ENCODE data around the gene HSCB. TPM values are rescaled to one million over a fixed set of nuclear protein-coding genes. Genes with fewer than 3 reads are reported as not detected.

HSCB gene
- total RNA-seq, 1 experiment from 2014 or later = 21.2 TPM

- H3K4me1 ChIP-seq (ENCODE audit: insufficient read depth, low read length) = no peaks in the 10 kb centered on the region; the same call in 1 of the 2 replicates
- no peaks in the 10 kb centered on the region for H3K79me1 ChIP-seq (ENCODE audit: insufficient read depth, low read depth, low read length, poor library complexity, severe bottlenecking)
- Mint-ChIP-seq H3K27ac (no peak overlapping the region), H3K4me3 (no peak overlapping the region), H3K4me1 (peaks cover 5 to 6% of the 10 kb centered on the region in 2 experiments; a peak in 3 of 4 replicates), H3K36me3 (ENCODE audit: insufficient read depth in 1 of 3, low read depth in 3 of 3) (peaks cover 0 to 1% (median 0%) of the 10 kb centered on the region in 3 experiments; a peak in 3 of 7 replicates), H3K9me3 (peaks cover 3 to 9% of the 10 kb centered on the region in 2 experiments), H3K27me3 (ENCODE audit: low read depth) (no peaks in the 10 kb centered on the region; the same call in 1 of the 2 replicates)
- H3K56ac ChIP-seq (ENCODE audit: insufficient read length, low read depth, low read length) = no peak overlapping the region
- no peak overlapping the region for H3K4ac ChIP-seq (ENCODE audit: low read depth, low read length)
- no peak overlapping the region for H2BK120ac ChIP-seq (ENCODE audit: low read depth, low read length, poor library complexity, severe bottlenecking)
- no peak overlapping the region for H2BK5ac ChIP-seq (ENCODE audit: insufficient read length, low read length)
- H3K18ac ChIP-seq (ENCODE audit: insufficient read length, low read depth, low read length) = no peak overlapping the region
- no peak overlapping the region for H3K27ac ChIP-seq (ENCODE audit: insufficient read length, low read depth, low read length)
- H2AK5ac ChIP-seq (ENCODE audit: insufficient read length, low read length) = no peak overlapping the region
- no peaks in the 10 kb centered on the region for H3K9me3 ChIP-seq (ENCODE audit: control insufficient read depth, low read depth, low read length)
- no CpG with 5 or more reads among the region's 3 CpGs for WGBS (ENCODE audit: extremely low coverage, insufficient read length, low lambda C conversion rate)
- no peak overlapping the region for H4K91ac ChIP-seq (ENCODE audit: insufficient read length, low read depth, low read length)
- H4K8ac ChIP-seq (replicated peaks; ENCODE audit: insufficient read length, low read depth, low read length) = no peak overlapping the region
- no peak overlapping the region for H3K14ac ChIP-seq (ENCODE audit: insufficient read depth, low read length)
- H3K79me2 ChIP-seq (ENCODE audit: insufficient read depth, low read length) = no peaks in the 10 kb centered on the region
- H2BK15ac ChIP-seq (ENCODE audit: low read depth, low read length) = no peak overlapping the region
- no peak overlapping the region for H3K9ac ChIP-seq (ENCODE audit: extremely low read depth, insufficient read length, low read length)
- no peak overlapping the region for H3T11ph ChIP-seq (ENCODE audit: low read length)
- DNase-seq = no peak
- H3K23ac ChIP-seq (ENCODE audit: insufficient read length, low read depth, low read length) = no peak overlapping the region
- no peak overlapping the region for H2BK12ac ChIP-seq (ENCODE audit: insufficient read length, low read depth, low read length)
- H4K5ac ChIP-seq (ENCODE audit: insufficient read length, low read depth, low read length) = no peak overlapping the region
- no peak overlapping the region for H2BK20ac ChIP-seq (ENCODE audit: low read depth, low read length, poor library complexity, severe bottlenecking)
- TF ChIP-seq, protein P1, sequence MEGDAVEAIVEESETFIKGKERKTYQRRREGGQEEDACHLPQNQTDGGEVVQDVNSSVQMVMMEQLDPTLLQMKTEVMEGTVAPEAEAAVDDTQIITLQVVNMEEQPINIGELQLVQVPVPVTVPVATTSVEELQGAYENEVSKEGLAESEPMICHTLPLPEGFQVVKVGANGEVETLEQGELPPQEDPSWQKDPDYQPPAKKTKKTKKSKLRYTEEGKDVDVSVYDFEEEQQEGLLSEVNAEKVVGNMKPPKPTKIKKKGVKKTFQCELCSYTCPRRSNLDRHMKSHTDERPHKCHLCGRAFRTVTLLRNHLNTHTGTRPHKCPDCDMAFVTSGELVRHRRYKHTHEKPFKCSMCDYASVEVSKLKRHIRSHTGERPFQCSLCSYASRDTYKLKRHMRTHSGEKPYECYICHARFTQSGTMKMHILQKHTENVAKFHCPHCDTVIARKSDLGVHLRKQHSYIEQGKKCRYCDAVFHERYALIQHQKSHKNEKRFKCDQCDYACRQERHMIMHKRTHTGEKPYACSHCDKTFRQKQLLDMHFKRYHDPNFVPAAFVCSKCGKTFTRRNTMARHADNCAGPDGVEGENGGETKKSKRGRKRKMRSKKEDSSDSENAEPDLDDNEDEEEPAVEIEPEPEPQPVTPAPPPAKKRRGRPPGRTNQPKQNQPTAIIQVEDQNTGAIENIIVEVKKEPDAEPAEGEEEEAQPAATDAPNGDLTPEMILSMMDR (conservative IDR thresholded peaks at IDR 0.05) = no peak
- H4K20me1 ChIP-seq (ENCODE audit: control insufficient read depth, insufficient read depth, insufficient read length) = no peaks in the 10 kb centered on the region
- no peaks in the 10 kb centered on the region for H3K23me2 ChIP-seq (ENCODE audit: insufficient read length, low read depth, low read length, poor library complexity, severe bottlenecking)
- no peak overlapping the region for H2AFZ ChIP-seq (ENCODE audit: low read length)
- no peaks in the 10 kb centered on the region for H3K27me3 ChIP-seq (ENCODE audit: insufficient read depth, low read length)
- H3K4me2 ChIP-seq (ENCODE audit: insufficient read depth, insufficient read length, low read length) = no peak overlapping the region
Observed at GRCh38 chr22:28766628-28767027, 24.8 kb downstream of the HSCB start.
